ENCODE data around the gene TUBGCP6.

The TUBGCP6 gene

GRCh38 chr22:50284479-50284878 is 39.7 kb upstream of the TUBGCP6 start:
- H3K4me3 ChIP-seq (ENCODE audit: low read depth, low read length) = no peak overlapping the region
- H3K36me3 ChIP-seq = peaks cover 78% of the 10 kb centered on the region
- DNase-seq = no peak
- H3K9me3 ChIP-seq (ENCODE audit: severe bottlenecking) = no peaks in the 10 kb centered on the region
- H3K27me3 ChIP-seq (ENCODE audit: insufficient read depth, low read depth, severe bottlenecking) = no peaks in the 10 kb centered on the region
- no peak for TF ChIP-seq CTCF (IDR thresholded peaks at IDR 0.05; ENCODE audit: low read depth, low read length)
- H3K27ac ChIP-seq = no peak overlapping the region

GRCh38 chr22:50283821-50284220 is 39.0 kb upstream of the TUBGCP6 start:
- H3K9me3 ChIP-seq (ENCODE audit: severe bottlenecking) = no peaks in the 10 kb centered on the region
- no peak for TF ChIP-seq CTCF (IDR thresholded peaks at IDR 0.05; ENCODE audit: low read depth, low read length)
- H3K4me3 ChIP-seq (ENCODE audit: low read depth, low read length) = no peak overlapping the region
- H3K27me3 ChIP-seq (ENCODE audit: insufficient read depth, low read depth, severe bottlenecking) = no peaks in the 10 kb centered on the region
- DNase-seq = no peak
- H3K36me3 ChIP-seq = peaks cover 78% of the 10 kb centered on the region
- H3K27ac ChIP-seq = no peak overlapping the region

- Histone ChIP-seq H3K4me3 (ENCODE audit: low read depth, low read length) (no peak overlapping the region), H3K36me3 (peaks cover 78% of the 10 kb centered on the region), H3K27me3 (ENCODE audit: insufficient read depth, low read depth, severe bottlenecking) (no peaks in the 10 kb centered on the region), H3K9me3 (ENCODE audit: severe bottlenecking) (no peaks in the 10 kb centered on the region), H3K27ac (no peak overlapping the region)
- no peak for DNase-seq
- no peak for TF ChIP-seq CTCF (IDR thresholded peaks at IDR 0.05; ENCODE audit: low read depth, low read length)
Measured at GRCh38 chr22:50282361-50283155, 37.7 kb upstream of the TUBGCP6 start.

- no peak for TF ChIP-seq CTCF (IDR thresholded peaks at IDR 0.05; ENCODE audit: low read depth, low read length)
- H3K27me3 ChIP-seq (ENCODE audit: insufficient read depth, low read depth, severe bottlenecking) = no peaks in the 10 kb centered on the region
- H3K27ac ChIP-seq = no peak overlapping the region
- no peak overlapping the region for H3K4me3 ChIP-seq (ENCODE audit: low read depth, low read length)
- peaks cover 78% of the 10 kb centered on the region for H3K36me3 ChIP-seq
- no peak for DNase-seq
- H3K9me3 ChIP-seq (ENCODE audit: severe bottlenecking) = no peaks in the 10 kb centered on the region
Measured at GRCh38 chr22:50281957-50282356, 37.1 kb upstream of the TUBGCP6 start.

GRCh38 chr22:50281384-50281760 is 36.5 kb upstream of the TUBGCP6 start:
- no peaks in the 10 kb centered on the region for H3K27me3 ChIP-seq (ENCODE audit: insufficient read depth, low read depth, severe bottlenecking)

More at GRCh38 chr22:50281384-50281760, 36.5 kb upstream of the TUBGCP6 start:
- Histone ChIP-seq H3K27ac (no peak overlapping the region), H3K9me3 (ENCODE audit: severe bottlenecking) (no peaks in the 10 kb centered on the region), H3K36me3 (peaks cover 78% of the 10 kb centered on the region), H3K4me3 (ENCODE audit: low read depth, low read length) (no peak overlapping the region)
- no peak for DNase-seq
- no peak for TF ChIP-seq CTCF (IDR thresholded peaks at IDR 0.05; ENCODE audit: low read depth, low read length)

All from WERI-Rb-1 (cell line).